Measurements from ENCODE around the gene HS6ST3. TPM values are rescaled to one million over a fixed set of nuclear protein-coding genes. Genes with fewer than 3 reads are reported as not detected.

Gene HS6ST3
- total RNA-seq, 1 donor from 2014 or later: 0.26 TPM

- H3K9me3 Mint-ChIP-seq: no peaks in the 10 kb centered on the region
- no peaks in the 10 kb centered on the region for H3K36me3 Mint-ChIP-seq (ENCODE audit: low read depth)
- no peaks in the 10 kb centered on the region for H3K4me1 Mint-ChIP-seq
- TF ChIP-seq CTCF (conservative IDR thresholded peaks at IDR 0.05): no peak
- H3K27me3 Mint-ChIP-seq (ENCODE audit: low read depth): no peaks in the 10 kb centered on the region
- no peak overlapping the region for H3K4me3 Mint-ChIP-seq
- no peak overlapping the region for H3K27ac Mint-ChIP-seq (ENCODE audit: unreplicated experiment)
- no peak for DNase-seq (ENCODE audit: low read depth, low spot score)
Observed at GRCh38 chr13:96428911-96429310, 339.0 kb downstream of the HS6ST3 start.

GRCh38 chr13:96431044-96431581 is 341.2 kb downstream of the HS6ST3 start:
- TF ChIP-seq CTCF (conservative IDR thresholded peaks at IDR 0.05): no peak
- Mint-ChIP-seq H3K27ac (ENCODE audit: unreplicated experiment) (no peak overlapping the region), H3K4me3 (no peak overlapping the region), H3K27me3 (ENCODE audit: low read depth) (no peaks in the 10 kb centered on the region), H3K9me3 (no peaks in the 10 kb centered on the region), H3K4me1 (no peaks in the 10 kb centered on the region), H3K36me3 (ENCODE audit: low read depth) (no peaks in the 10 kb centered on the region)
- no peak for DNase-seq (ENCODE audit: low read depth, low spot score)

GRCh38 chr13:96444676-96445075 is 354.8 kb downstream of the HS6ST3 start:
- Mint-ChIP-seq H3K9me3 (no peaks in the 10 kb centered on the region), H3K27me3 (ENCODE audit: low read depth) (no peaks in the 10 kb centered on the region)

GRCh38 chr13:96449920-96450319 is 360.0 kb downstream of the HS6ST3 start:
- no peak for DNase-seq (ENCODE audit: low read depth, low spot score)
- Mint-ChIP-seq H3K9me3 (no peaks in the 10 kb centered on the region), H3K4me1 (no peaks in the 10 kb centered on the region), H3K36me3 (ENCODE audit: low read depth) (no peaks in the 10 kb centered on the region), H3K27ac (ENCODE audit: unreplicated experiment) (no peak overlapping the region), H3K4me3 (no peak overlapping the region), H3K27me3 (ENCODE audit: low read depth) (no peaks in the 10 kb centered on the region)
- TF ChIP-seq CTCF (conservative IDR thresholded peaks at IDR 0.05): no peak

More at GRCh38 chr13:96444676-96445075, 354.8 kb downstream of the HS6ST3 start:
- TF ChIP-seq CTCF (conservative IDR thresholded peaks at IDR 0.05): no peak
- no peaks in the 10 kb centered on the region for H3K36me3 Mint-ChIP-seq (ENCODE audit: low read depth)
- no peak overlapping the region for H3K4me3 Mint-ChIP-seq
- H3K27ac Mint-ChIP-seq (ENCODE audit: unreplicated experiment): no peak overlapping the region
- H3K4me1 Mint-ChIP-seq: no peaks in the 10 kb centered on the region
- DNase-seq (ENCODE audit: low read depth, low spot score): no peak

- Mint-ChIP-seq H3K27ac (ENCODE audit: unreplicated experiment) (no peak overlapping the region), H3K9me3 (no peaks in the 10 kb centered on the region), H3K4me1 (no peaks in the 10 kb centered on the region), H3K4me3 (no peak overlapping the region), H3K36me3 (ENCODE audit: low read depth) (no peaks in the 10 kb centered on the region), H3K27me3 (ENCODE audit: low read depth) (no peaks in the 10 kb centered on the region)
- no peak for DNase-seq (ENCODE audit: low read depth, low spot score)
- no peak for TF ChIP-seq CTCF (conservative IDR thresholded peaks at IDR 0.05)
Observed at GRCh38 chr13:96450326-96451020, 360.6 kb downstream of the HS6ST3 start.
